OCI-LY3 (cell line): ENCODE measurements around the gene SLC13A3.

Experiments used
- H2AFZ ChIP-seq: fragments of 200-600, 300-600 bp; shearing (Covaris generic); 2 replicates; pipeline ENCODE4 v1.6.0; 2014; ENCODE audit warnings: antibody characterized with exemption, low read depth, low read length
- H3K27ac ChIP-seq: fragments of 200-600, 300-600 bp; sonication (generic); 2 replicates; pipeline ENCODE4 v1.5.1; 2014; ENCODE audit warnings: mild to moderate bottlenecking, low read length, moderate library complexity, mixed read lengths
- H3K27me3 ChIP-seq: fragments of 200-600, 300-600 bp; sonication (generic); 2 replicates; pipeline ENCODE4 v1.6.1; 2014; ENCODE audit warnings: low read depth, low read length, mixed read lengths
- H3K36me3 ChIP-seq: fragments of 200-600, 300-600 bp; sonication (generic); replicated peaks from 2 replicates; pipeline ENCODE3; 2014; ENCODE audit warnings: low read depth, low read length, mixed read lengths
- H3K4me1 ChIP-seq: fragments of 300-600, 200-600 bp; sonication (generic); 2 replicates; pipeline ENCODE4 v1.6.1; 2014; ENCODE audit warnings: low read length, mixed read lengths
- H3K4me2 ChIP-seq: fragments of 200-600, 300-600 bp; sonication (generic); 2 replicates; pipeline ENCODE4 v1.6.1; 2014; ENCODE audit warnings: low read length, mixed read lengths
- H3K4me3 ChIP-seq: fragments of 300-600, 200-600 bp; sonication (generic); 2 replicates; pipeline ENCODE4 v1.5.1; 2014; ENCODE audit warnings: antibody characterized with exemption, mild to moderate bottlenecking, low read length, moderate library complexity
- H3K79me2 ChIP-seq: fragments of 300-600, 200-600 bp; shearing (Covaris generic); 2 replicates; pipeline ENCODE4 v1.6.1; 2014; ENCODE audit warnings: mild to moderate bottlenecking, low read length, mixed read lengths
- H3K9ac ChIP-seq: fragments of 300-600, 200-600 bp; shearing (Covaris generic); 2 replicates; pipeline ENCODE4 v1.6.0; 2014; ENCODE audit warnings: mild to moderate bottlenecking, low read length, moderate library complexity
- H3K9me3 ChIP-seq: fragments of 200-600, 300-600 bp; shearing (Covaris generic); 2 replicates; pipeline ENCODE4 v1.6.1; 2014; ENCODE audit warnings: low read length, mixed read lengths; ENCODE audit not compliant: insufficient read depth
- H4K20me1 ChIP-seq: fragments of 200-600, 300-600 bp; sonication (generic); 2 replicates; pipeline ENCODE4 v1.6.1; 2016; ENCODE audit warnings: low read length, mixed read lengths; ENCODE audit not compliant: insufficient read depth
- EZH2phosphoT487 ChIP-seq: fragments of 200-600 bp; shearing (Covaris generic); IDR thresholded peaks from 2 replicates; pipeline ENCODE4 v1.6.1; 2018; ENCODE audit warnings: antibody characterized with exemption, mixed run types, low read depth
- TF ChIP-seq, protein P1 (sequence below): fragments of 200-600, 300-600 bp; sonication (generic); IDR thresholded peaks from 2 replicates; pipeline ENCODE4 v1.5.1; 2014; ENCODE audit warnings: antibody characterized with exemption, low read length, low read depth

The SLC13A3 gene

DNA sequence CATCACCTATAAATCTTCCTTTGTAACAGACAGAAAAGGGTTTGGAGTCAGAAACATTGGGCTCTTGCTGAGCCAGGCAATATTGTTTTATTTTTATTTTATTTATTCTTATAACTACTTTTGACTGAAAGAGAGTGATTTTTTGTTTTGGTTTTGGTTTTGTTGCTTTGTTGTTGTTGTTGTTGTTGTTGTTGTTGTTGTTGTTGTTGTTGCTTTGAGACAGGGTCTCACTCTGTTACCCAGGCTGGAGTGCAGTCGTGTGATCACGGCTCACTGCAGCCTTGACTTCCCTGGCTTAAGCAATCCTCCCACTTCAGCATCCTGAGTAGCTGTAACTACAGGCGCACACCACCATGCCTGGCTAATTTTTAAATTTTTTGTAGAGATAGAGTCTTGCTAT, 15.0 kb upstream of the SLC13A3 start:
- Histone ChIP-seq H3K4me2 (no peak overlapping the region), H3K36me3 (no peaks in the 10 kb centered on the region), H4K20me1 (no peaks in the 10 kb centered on the region)

DNA sequence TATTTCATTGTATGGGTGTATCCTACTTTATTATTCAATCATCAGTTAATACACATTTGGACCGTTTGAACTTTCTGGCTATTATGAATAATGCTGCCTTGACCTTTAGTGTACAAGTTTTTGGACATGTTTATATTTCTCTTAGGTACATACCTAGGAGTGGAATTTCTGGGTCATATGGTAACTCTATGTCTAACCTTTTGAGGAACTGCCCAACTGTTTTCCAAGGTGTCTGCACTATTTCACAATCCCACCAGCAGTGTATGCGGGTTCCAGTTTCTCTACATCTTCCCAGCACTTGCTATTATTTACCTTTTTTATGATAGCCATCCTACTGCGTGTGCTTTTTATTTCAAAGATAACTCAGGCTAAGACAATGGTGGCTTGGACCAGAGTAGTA, 14.3 kb upstream of the SLC13A3 start:
- no peak overlapping the region for H3K4me3 ChIP-seq
- H4K20me1 ChIP-seq, result no peaks in the 10 kb centered on the region
- H3K9ac ChIP-seq, result no peak overlapping the region
- no peaks in the 10 kb centered on the region for H3K79me2 ChIP-seq
- H2AFZ ChIP-seq, result no peak overlapping the region
- H3K27me3 ChIP-seq, result peaks cover 8% of the 10 kb centered on the region
- H3K9me3 ChIP-seq, result peaks cover 4% of the 10 kb centered on the region; the same call in 1 of the 2 replicates
- no peaks in the 10 kb centered on the region for H3K36me3 ChIP-seq
- H3K27ac ChIP-seq, result no peak overlapping the region
- H3K4me1 ChIP-seq, result peaks cover 7% of the 10 kb centered on the region
- TF ChIP-seq, protein P1, sequence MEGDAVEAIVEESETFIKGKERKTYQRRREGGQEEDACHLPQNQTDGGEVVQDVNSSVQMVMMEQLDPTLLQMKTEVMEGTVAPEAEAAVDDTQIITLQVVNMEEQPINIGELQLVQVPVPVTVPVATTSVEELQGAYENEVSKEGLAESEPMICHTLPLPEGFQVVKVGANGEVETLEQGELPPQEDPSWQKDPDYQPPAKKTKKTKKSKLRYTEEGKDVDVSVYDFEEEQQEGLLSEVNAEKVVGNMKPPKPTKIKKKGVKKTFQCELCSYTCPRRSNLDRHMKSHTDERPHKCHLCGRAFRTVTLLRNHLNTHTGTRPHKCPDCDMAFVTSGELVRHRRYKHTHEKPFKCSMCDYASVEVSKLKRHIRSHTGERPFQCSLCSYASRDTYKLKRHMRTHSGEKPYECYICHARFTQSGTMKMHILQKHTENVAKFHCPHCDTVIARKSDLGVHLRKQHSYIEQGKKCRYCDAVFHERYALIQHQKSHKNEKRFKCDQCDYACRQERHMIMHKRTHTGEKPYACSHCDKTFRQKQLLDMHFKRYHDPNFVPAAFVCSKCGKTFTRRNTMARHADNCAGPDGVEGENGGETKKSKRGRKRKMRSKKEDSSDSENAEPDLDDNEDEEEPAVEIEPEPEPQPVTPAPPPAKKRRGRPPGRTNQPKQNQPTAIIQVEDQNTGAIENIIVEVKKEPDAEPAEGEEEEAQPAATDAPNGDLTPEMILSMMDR, result no peak
- no peak for TF ChIP-seq EZH2phosphoT487
- H3K4me2 ChIP-seq, result no peak overlapping the region

More for the DNA sequence above, 15.0 kb upstream of the SLC13A3 start:
- TF ChIP-seq, protein P1, result no peak
- TF ChIP-seq EZH2phosphoT487, result no peak
- H3K79me2 ChIP-seq, result no peaks in the 10 kb centered on the region
- H2AFZ ChIP-seq, result no peak overlapping the region
- H3K27me3 ChIP-seq, result peaks cover 11% of the 10 kb centered on the region; the same call in 1 of the 2 replicates
- H3K9me3 ChIP-seq, result peaks cover 11% of the 10 kb centered on the region
- H3K9ac ChIP-seq, result no peak overlapping the region
- H3K27ac ChIP-seq, result no peak overlapping the region
- H3K4me3 ChIP-seq, result no peak overlapping the region
- H3K4me1 ChIP-seq, result peaks cover 7% of the 10 kb centered on the region

DNA sequence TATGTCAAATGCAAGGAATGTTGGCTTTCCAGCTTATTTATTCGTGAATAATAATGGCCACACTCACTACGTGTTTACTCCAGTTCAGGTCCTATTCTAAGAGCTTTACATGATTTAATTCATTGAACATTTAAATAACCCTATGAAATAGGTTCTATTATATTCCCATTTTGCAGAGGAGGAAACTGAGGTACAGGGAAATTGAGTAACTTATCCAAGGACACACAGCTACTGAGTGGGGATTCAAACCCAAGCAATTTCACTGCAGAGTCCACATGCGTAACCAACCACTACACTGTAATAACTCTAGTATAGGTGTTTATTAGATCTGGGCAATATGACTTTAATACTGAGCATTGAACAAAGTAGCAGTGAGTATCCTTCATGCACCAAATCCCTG, 12.3 kb upstream of the SLC13A3 start:
- Histone ChIP-seq H3K9ac (no peak overlapping the region), H3K9me3 (no peaks in the 10 kb centered on the region), H2AFZ (no peak overlapping the region), H3K27ac (no peak overlapping the region), H3K27me3 (peaks cover 13% of the 10 kb centered on the region), H4K20me1 (no peaks in the 10 kb centered on the region), H3K79me2 (no peaks in the 10 kb centered on the region), H3K4me3 (no peak overlapping the region), H3K4me1 (peaks cover 7% of the 10 kb centered on the region), H3K36me3 (no peaks in the 10 kb centered on the region), H3K4me2 (no peak overlapping the region)
- TF ChIP-seq, protein P1, result no peak
- TF ChIP-seq EZH2phosphoT487, result no peak

DNA sequence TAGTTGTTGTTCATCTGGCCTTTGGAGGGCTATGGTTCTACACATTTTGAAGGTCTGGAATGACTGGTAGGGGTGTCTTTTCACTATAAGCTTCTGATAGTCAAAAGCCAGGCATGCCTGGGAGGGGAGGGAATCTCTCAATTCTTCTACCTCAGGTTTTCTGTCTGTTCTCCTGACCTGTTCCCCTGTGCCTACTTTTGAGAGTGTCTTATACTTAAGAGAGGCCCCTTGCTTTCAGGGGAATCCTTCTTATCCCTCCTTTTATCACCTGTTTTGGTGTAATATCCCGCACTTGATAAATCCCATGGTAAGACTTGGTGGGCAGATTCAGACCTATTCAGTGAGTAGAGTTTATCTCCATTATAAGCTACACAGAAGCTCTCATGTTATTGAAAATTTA, 10.4 kb upstream of the SLC13A3 start:
- Histone ChIP-seq H3K4me1 (peaks cover 7% of the 10 kb centered on the region), H3K4me2 (no peak overlapping the region), H3K36me3 (no peaks in the 10 kb centered on the region), H3K79me2 (no peaks in the 10 kb centered on the region), H3K9ac (no peak overlapping the region), H3K9me3 (no peaks in the 10 kb centered on the region), H3K27ac (no peak overlapping the region), H3K4me3 (no peak overlapping the region), H4K20me1 (no peaks in the 10 kb centered on the region), H2AFZ (no peak overlapping the region), H3K27me3 (peaks cover 13% of the 10 kb centered on the region)
- no peak for TF ChIP-seq EZH2phosphoT487
- TF ChIP-seq, protein P1, result no peak
